HG02678 (cell line): ENCODE data around the gene NPPA.

Source experiments
- ATAC-seq: cut with Tn5 transposase; IDR thresholded peaks from one replicate; pipeline ENCODE4 v1.9.1; 2021; ENCODE audit warnings: mild to moderate bottlenecking, moderate library complexity; ENCODE audit not compliant: unreplicated experiment

Gene NPPA

GRCh38 chr1:11845641-11846335, 1.8 kb downstream of the NPPA start:
- ATAC-seq, result no peak

- no peak for ATAC-seq
Measured at GRCh38 chr1:11842154-11843041, 5.2 kb downstream of the NPPA start.

- no peak for ATAC-seq
Measured at GRCh38 chr1:11841245-11842153, 6.1 kb downstream of the NPPA start.

- ATAC-seq, result no peak
Measured at GRCh38 chr1:11839727-11840705, 7.6 kb downstream of the NPPA start.

- no peak for ATAC-seq
Measured at GRCh38 chr1:11838349-11839272, 9.0 kb downstream of the NPPA start.

- ATAC-seq, result no peak
Measured at GRCh38 chr1:11837767-11838348, 9.7 kb downstream of the NPPA start.

GRCh38 chr1:11836955-11837766, 10.4 kb downstream of the NPPA start:
- ATAC-seq, result no peak

- no peak for ATAC-seq
Measured at GRCh38 chr1:11835441-11836225, 11.9 kb downstream of the NPPA start.

GRCh38 chr1:11833900-11834299, 13.7 kb downstream of the NPPA start:
- no peak for ATAC-seq

GRCh38 chr1:11833497-11833896, 14.1 kb downstream of the NPPA start:
- no peak for ATAC-seq

GRCh38 chr1:11831945-11832725, 15.4 kb downstream of the NPPA start:
- ATAC-seq, result no peak

- no peak for ATAC-seq
Measured at GRCh38 chr1:11828511-11828910, 19.1 kb downstream of the NPPA start.

GRCh38 chr1:11826946-11827345, 20.6 kb downstream of the NPPA start:
- ATAC-seq, result no peak

- ATAC-seq, result no peak
Measured at GRCh38 chr1:11825131-11825530, 22.5 kb downstream of the NPPA start.

GRCh38 chr1:11823366-11824137, 24.0 kb downstream of the NPPA start:
- no peak for ATAC-seq
